ENCODE results near the gene PTPRT.

The PTPRT gene

GRCh38 chr20:42701948-42702347 lies 487.8 kb downstream of the PTPRT start:
- DNase-seq, result no peak

- DNase-seq, result no peak
Observed at GRCh38 chr20:42700372-42700771, 489.3 kb downstream of the PTPRT start.

GRCh38 chr20:42697962-42698361 lies 491.7 kb downstream of the PTPRT start:
- no peak for DNase-seq

- DNase-seq, result no peak
Observed at GRCh38 chr20:42690842-42691437, 498.8 kb downstream of the PTPRT start.

GRCh38 chr20:42688576-42688975 lies 501.1 kb downstream of the PTPRT start:
- no peak for DNase-seq

- DNase-seq, result no peak
Observed at GRCh38 chr20:42686057-42686456, 503.6 kb downstream of the PTPRT start.

GRCh38 chr20:42678895-42679294 lies 510.8 kb downstream of the PTPRT start:
- no peak for DNase-seq

GRCh38 chr20:42656130-42656529 lies 533.6 kb downstream of the PTPRT start:
- no peak for DNase-seq

GRCh38 chr20:42652266-42652665 lies 537.4 kb downstream of the PTPRT start:
- no peak for DNase-seq

- no peak for DNase-seq
Observed at GRCh38 chr20:42650191-42650746, 539.4 kb downstream of the PTPRT start.

GRCh38 chr20:42649748-42650147 lies 540.0 kb downstream of the PTPRT start:
- DNase-seq, result no peak

GRCh38 chr20:42646250-42646649 lies 543.5 kb downstream of the PTPRT start:
- DNase-seq, result no peak

GRCh38 chr20:42641886-42642285 lies 547.8 kb downstream of the PTPRT start:
- DNase-seq, result no peak

GRCh38 chr20:42639140-42639539 lies 550.6 kb downstream of the PTPRT start:
- no peak for DNase-seq

- no peak for DNase-seq
Observed at GRCh38 chr20:42635699-42636411, 553.9 kb downstream of the PTPRT start.

- no peak for DNase-seq
Observed at GRCh38 chr20:42634156-42634555, 555.5 kb downstream of the PTPRT start.

- no peak for DNase-seq
Observed at GRCh38 chr20:42628683-42629082, 561.0 kb downstream of the PTPRT start.

GRCh38 chr20:42613076-42613475 lies 576.6 kb downstream of the PTPRT start:
- no peak for DNase-seq

GRCh38 chr20:42611889-42612837 lies 577.5 kb downstream of the PTPRT start:
- no peak for DNase-seq

- DNase-seq, result no peak
Observed at GRCh38 chr20:42611423-42611822, 578.3 kb downstream of the PTPRT start.

GRCh38 chr20:42610070-42610469 lies 579.6 kb downstream of the PTPRT start:
- DNase-seq, result no peak

GRCh38 chr20:42609618-42610017 lies 580.1 kb downstream of the PTPRT start:
- no peak for DNase-seq

Data from hippocampal formation (tissue), 2 donors.